SK-N-SH (cell line): ENCODE data around the gene UNC13B. TPM values are rescaled to one million over a fixed set of nuclear protein-coding genes. Genes with fewer than 3 reads are reported as not detected.

ENCODE experiments used
- CTCF ChIA-PET: fragments of 300-600, 350-600 bp; formaldehyde crosslinking; extraction: SDS; loops from one replicate; lab custom pipeline; 2021; lab: Yijun Ruan, JAX
- POLR2A ChIA-PET: fragments of 350-600 bp; sonication (Branson Sonifier 250); formaldehyde crosslinking; extraction: SDS; loops from one replicate; lab custom pipeline; 2020; ENCODE audit warnings: antibody characterized with exemption, inconsistent platforms; lab: Yijun Ruan, JAX
- DNase-seq: peaks from one replicate; pipeline ENCODE4 v3.0.0; 2012
- H2AFZ ChIP-seq: fragments of 200-600 bp; sonication (generic); 2 replicates; pipeline ENCODE4 v1.8.1; 2016; ENCODE audit warnings: antibody characterized with exemption, mild to moderate bottlenecking, low read depth
- H3F3A ChIP-seq: fragments of 200-600 bp; sonication (generic); replicated peaks from 2 replicates; pipeline ENCODE3; 2016; ENCODE audit warnings: antibody characterized with exemption, mild to moderate bottlenecking; ENCODE audit not compliant: insufficient read depth
- H3K27ac ChIP-seq, 2 experiments: fragments of 200-500 bp in 1 of 2; fragments of 200-600 bp in 1 of 2; sonication (Bioruptor generic) in 1 of 2; sonication (generic), shearing (Covaris generic) in 1 of 2; 2 replicates each; pipeline versions ENCODE4 v1.5.1 to v1.6.1; 2014 to 2016; ENCODE audit warnings: low read depth in 2 of 2, inconsistent platforms in 1 of 2, low read length in 1 of 2, mild to moderate bottlenecking in 1 of 2, mixed read lengths in 1 of 2
- H3K27me3 ChIP-seq: fragments of 200-600 bp; sonication (generic), shearing (Covaris generic); 2 replicates; pipeline ENCODE4 v1.6.1; 2016; ENCODE audit warnings: mixed run types; ENCODE audit not compliant: insufficient read depth
- H3K36me3 ChIP-seq, 2 experiments: fragments of 200-500 bp in 1 of 2; fragments of 200-600 bp in 1 of 2; sonication (Bioruptor generic) in 1 of 2; sonication (generic) in 1 of 2; replicated peaks in 1 of 2; 2 replicates each; pipeline versions ENCODE3 to v1.5.1; 2014 to 2016; ENCODE audit warnings: low read length in 1 of 2, mild to moderate bottlenecking in 1 of 2; ENCODE audit not compliant: insufficient read depth in 2 of 2, control insufficient read depth in 1 of 2
- H3K4me1 ChIP-seq, 2 experiments: fragments of 200-500 bp in 1 of 2; fragments of 200-600 bp in 1 of 2; sonication (Bioruptor generic) in 1 of 2; sonication (generic), shearing (Covaris generic) in 1 of 2; 2 replicates each; pipeline versions ENCODE4 v1.5.1 to v1.6.1; 2014 to 2016; ENCODE audit warnings: low read depth in 1 of 2, low read length in 1 of 2, mixed run types in 1 of 2; ENCODE audit not compliant: insufficient read depth in 2 of 2, control insufficient read depth in 1 of 2
- H3K4me2 ChIP-seq: fragments of 200-600 bp; sonication (generic), shearing (Covaris generic); 2 replicates; pipeline ENCODE4 v1.6.1; 2017; ENCODE audit warnings: mixed run types
- H3K4me3 ChIP-seq, 2 experiments: fragments of 200-500 bp in 1 of 2; fragments of 200-600 bp in 1 of 2; sonication (Bioruptor generic) in 1 of 2; sonication (generic), shearing (Covaris generic) in 1 of 2; 2 replicates each; pipeline versions ENCODE4 v1.5.1 to v1.8.1; 2014 to 2016; ENCODE audit warnings: low read depth in 2 of 2, inconsistent platforms in 1 of 2, low read length in 1 of 2, mild to moderate bottlenecking in 1 of 2, mixed read lengths in 1 of 2, moderate library complexity in 1 of 2
- H3K79me2 ChIP-seq: fragments of 200-600 bp; sonication (generic); 2 replicates; pipeline ENCODE4 v1.8.1; 2017; ENCODE audit warnings: mild to moderate bottlenecking; ENCODE audit not compliant: insufficient read depth
- H3K9ac ChIP-seq: fragments of 200-600 bp; sonication (generic); 2 replicates; pipeline ENCODE4 v1.6.1; 2017; ENCODE audit warnings: mixed run types
- H3K9me2 ChIP-seq: fragments of 200-600 bp; sonication (generic); 2 replicates; pipeline ENCODE4 v1.6.1; 2017; ENCODE audit warnings: mixed run types
- H3K9me3 ChIP-seq: fragments of 200-600 bp; sonication (generic); 2 replicates; pipeline ENCODE4 v1.6.1; 2017; ENCODE audit warnings: mixed run types, mild to moderate bottlenecking, moderate library complexity
- H4K20me1 ChIP-seq: fragments of 200-600 bp; sonication (generic); 2 replicates; pipeline ENCODE4 v1.6.1; 2017; ENCODE audit warnings: mild to moderate bottlenecking, mixed run types; ENCODE audit not compliant: insufficient read depth
- CHD2 ChIP-seq: fragments of 150-350 bp; IDR thresholded peaks from 2 replicates; pipeline ENCODE4 v1.6.1; 2018; ENCODE audit warnings: low read length; ENCODE audit not compliant: partially characterized antibody
- EP300 ChIP-seq, 2 experiments: IDR thresholded peaks; 2 replicates each; pipeline versions ENCODE4 v1.4.0 to v1.6.1; 2012; ENCODE audit warnings: borderline replicate concordance in 1 of 2, low read depth in 1 of 2, low read length in 1 of 2
- EZH2phosphoT487 ChIP-seq: fragments of 200-600 bp; sonication (generic); IDR thresholded peaks from 2 replicates; pipeline ENCODE4 v1.6.1; 2017; ENCODE audit warnings: low read depth, mixed run types, mild to moderate bottlenecking, antibody characterized with exemption, moderate library complexity, borderline replicate concordance
- FOXJ3 ChIP-seq: sonication (generic); formaldehyde crosslinking; IDR thresholded peaks from 2 replicates; pipeline ENCODE4 v1.5.1; 2020; ENCODE audit warnings: mild to moderate bottlenecking, missing genetic modification reagents
- GABPA ChIP-seq: IDR thresholded peaks from 2 replicates; pipeline ENCODE4 v1.4.0; 2012; ENCODE audit warnings: low read depth, mild to moderate bottlenecking
- MEF2A ChIP-seq: IDR thresholded peaks from 2 replicates; pipeline ENCODE4 v1.4.0; 2012; ENCODE audit warnings: low read depth, borderline replicate concordance
- NFIC ChIP-seq: IDR thresholded peaks from 2 replicates; pipeline ENCODE4 v1.4.0; 2012; ENCODE audit warnings: borderline replicate concordance
- POLR2AphosphoS5 ChIP-seq: IDR thresholded peaks from 2 replicates; pipeline ENCODE4 v1.6.1; 2012; ENCODE audit warnings: low read depth, low read length
- RCOR1 ChIP-seq: fragments of 150-350 bp; IDR thresholded peaks from 2 replicates; pipeline ENCODE4 v1.6.1; 2017; ENCODE audit warnings: antibody characterized with exemption, low read length
- RFX5 ChIP-seq: IDR thresholded peaks from 2 replicates; pipeline ENCODE4 v1.6.1; 2012; ENCODE audit warnings: mild to moderate bottlenecking, improper control_type of control experiment, low read length
- SMC3 ChIP-seq: IDR thresholded peaks from 2 replicates; pipeline ENCODE4 v1.6.1; 2012; ENCODE audit warnings: low read depth, low read length, improper control_type of control experiment
- TCF12 ChIP-seq: IDR thresholded peaks from 2 replicates; pipeline ENCODE4 v1.4.0; 2012
- WGBS: methylation state at CpG from one replicate; pipeline ENCODE4 v1.1.6; 2017; ENCODE audit warnings: low lambda C conversion rate; 5-methylcytosine and 5-hydroxymethylcytosine counted together
- polyA plus RNA-seq, 3 experiments: library from polyadenylated mRNA; depleted of rRNA; stranded (reverse); fragments of >200 nt; gene quantifications; 2 replicates each; pipeline ENCODE4 v1.2.3, GENCODE V29; 2012
- TF ChIP-seq, protein P1 (sequence below): IDR thresholded peaks from 2 replicates; pipeline ENCODE4; 2012
- TF ChIP-seq, protein P2 (sequence below): fragments of 150-350 bp; IDR thresholded peaks from 2 replicates; pipeline ENCODE4 v1.6.1; 2017; ENCODE audit warnings: antibody characterized with exemption, low read length, low read depth, borderline replicate concordance

The UNC13B gene
- polyA plus RNA-seq, 1 of the 3 experiments (the other 2 are of a cell fraction): 8.1 TPM

DNA sequence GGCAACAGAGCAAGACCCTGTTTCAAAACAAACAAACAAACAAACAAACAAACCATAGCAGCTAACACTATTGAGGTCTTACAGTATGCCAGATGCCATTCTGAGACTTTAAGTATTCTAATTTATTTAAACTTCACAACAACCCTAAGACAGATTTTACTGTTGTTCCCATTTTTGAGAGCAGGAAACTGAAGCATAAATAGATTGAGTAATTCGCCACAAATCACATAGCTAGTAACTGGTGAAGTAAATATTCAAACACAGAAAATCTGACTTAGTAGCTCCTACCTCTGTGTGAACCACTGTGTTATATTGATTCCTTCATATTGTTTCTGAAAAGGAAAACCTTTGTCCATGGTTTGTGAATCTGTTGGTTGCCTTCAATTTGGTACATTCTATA is 98.4 kb downstream of the UNC13B start:
- ChIA-PET CTCF (interaction anchor here (1.4 to 5.3 kb wide), 4 partner anchors 25 to 144 kb away, joined by 4 to 55 read pairs (median 11); partner anchors contain the start of genes ATOSB and UNC13B), POLR2A (no interaction called here)

DNA sequence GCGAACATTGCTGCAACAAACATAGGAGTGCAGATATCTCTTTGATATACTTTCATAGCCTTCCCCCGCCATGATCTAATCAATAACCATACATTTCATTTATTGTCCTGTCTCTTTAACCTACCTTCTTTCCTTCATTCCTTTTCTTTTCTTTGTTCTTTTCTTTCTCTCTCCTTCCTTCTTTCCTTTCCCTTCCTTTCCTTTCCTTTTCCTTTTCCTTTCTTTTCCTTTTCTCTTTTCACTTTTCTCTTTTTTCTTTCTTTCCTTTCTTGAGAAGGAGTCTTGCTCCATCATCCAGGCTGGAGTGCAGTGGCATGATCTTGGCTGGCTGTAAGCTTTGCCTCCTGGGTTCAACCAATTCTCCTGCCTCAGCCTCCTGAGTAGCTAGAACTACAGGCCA is 100.3 kb downstream of the UNC13B start:
- no peaks in the 10 kb centered on the region for H3K36me3 ChIP-seq
- TF ChIP-seq CHD2: no peak
- TF ChIP-seq MEF2A: no peak
- TF ChIP-seq, protein P1, sequence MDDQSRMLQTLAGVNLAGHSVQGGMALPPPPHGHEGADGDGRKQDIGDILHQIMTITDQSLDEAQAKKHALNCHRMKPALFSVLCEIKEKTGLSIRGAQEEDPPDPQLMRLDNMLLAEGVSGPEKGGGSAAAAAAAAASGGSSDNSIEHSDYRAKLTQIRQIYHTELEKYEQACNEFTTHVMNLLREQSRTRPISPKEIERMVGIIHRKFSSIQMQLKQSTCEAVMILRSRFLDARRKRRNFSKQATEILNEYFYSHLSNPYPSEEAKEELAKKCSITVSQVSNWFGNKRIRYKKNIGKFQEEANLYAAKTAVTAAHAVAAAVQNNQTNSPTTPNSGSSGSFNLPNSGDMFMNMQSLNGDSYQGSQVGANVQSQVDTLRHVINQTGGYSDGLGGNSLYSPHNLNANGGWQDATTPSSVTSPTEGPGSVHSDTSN: no peak
- no peak for TF ChIP-seq TCF12
- no peak for TF ChIP-seq FOXJ3 (CRISPR knock-in tag)
- no peak for TF ChIP-seq SMC3
- TF ChIP-seq, protein P2, sequence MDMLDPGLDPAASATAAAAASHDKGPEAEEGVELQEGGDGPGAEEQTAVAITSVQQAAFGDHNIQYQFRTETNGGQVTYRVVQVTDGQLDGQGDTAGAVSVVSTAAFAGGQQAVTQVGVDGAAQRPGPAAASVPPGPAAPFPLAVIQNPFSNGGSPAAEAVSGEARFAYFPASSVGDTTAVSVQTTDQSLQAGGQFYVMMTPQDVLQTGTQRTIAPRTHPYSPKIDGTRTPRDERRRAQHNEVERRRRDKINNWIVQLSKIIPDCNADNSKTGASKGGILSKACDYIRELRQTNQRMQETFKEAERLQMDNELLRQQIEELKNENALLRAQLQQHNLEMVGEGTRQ: no peak
- TF ChIP-seq RCOR1: no peak
- no peak for TF ChIP-seq GABPA
- no peak for TF ChIP-seq POLR2AphosphoS5
- TF ChIP-seq RFX5: no peak
- no peak for TF ChIP-seq EP300 (IDR thresholded peaks at IDR 0.05; ENCODE audit: borderline replicate concordance in 1 of 2, low read depth in 1 of 2, low read length in 1 of 2)
- WGBS: 94% methylated on average over 2 of the region's 2 CpGs

More for the DNA sequence above, 98.4 kb downstream of the UNC13B start:
- H4K20me1 ChIP-seq: no peaks in the 10 kb centered on the region
- H3K9me2 ChIP-seq: no peaks in the 10 kb centered on the region
- TF ChIP-seq RFX5: no peak
- TF ChIP-seq, protein P2: no peak
- no peak for TF ChIP-seq NFIC
- no peak for TF ChIP-seq EZH2phosphoT487
- no peak for TF ChIP-seq SMC3
- no peak for TF ChIP-seq CHD2
- no peak for TF ChIP-seq GABPA
- H3K36me3 ChIP-seq: no peaks in the 10 kb centered on the region
- DNase-seq: no peak
- H3K9me3 ChIP-seq: no peaks in the 10 kb centered on the region
- H3K4me2 ChIP-seq: no peak overlapping the region
- no peak overlapping the region for H3K4me3 ChIP-seq
- WGBS: 95% methylated on average over 1 of the region's 1 CpG
- no peaks in the 10 kb centered on the region for H3K79me2 ChIP-seq
- H3K9ac ChIP-seq: no peak overlapping the region
- H2AFZ ChIP-seq: no peak overlapping the region
- no peaks in the 10 kb centered on the region for H3K4me1 ChIP-seq
- no peak overlapping the region for H3K27ac ChIP-seq
- H3F3A ChIP-seq: no peaks in the 10 kb centered on the region
- no peaks in the 10 kb centered on the region for H3K27me3 ChIP-seq

More for the DNA sequence above, 100.3 kb downstream of the UNC13B start:
- no peak overlapping the region for H2AFZ ChIP-seq
- no peaks in the 10 kb centered on the region for H3K27me3 ChIP-seq
- no peak overlapping the region for H3K27ac ChIP-seq
- no peaks in the 10 kb centered on the region for H4K20me1 ChIP-seq
- H3K9ac ChIP-seq: no peak overlapping the region
- H3K9me3 ChIP-seq: no peaks in the 10 kb centered on the region
- no peak for DNase-seq
- no peaks in the 10 kb centered on the region for H3F3A ChIP-seq
- no peaks in the 10 kb centered on the region for H3K4me1 ChIP-seq
- H3K79me2 ChIP-seq: no peaks in the 10 kb centered on the region
- H3K9me2 ChIP-seq: no peaks in the 10 kb centered on the region
- ChIA-PET CTCF (interaction anchor here (5.3 kb wide), 1 partner anchor 146 kb away, joined by 55 read pairs; the partner anchor contains the start of gene ATOSB), POLR2A (interaction anchor here (0.6 kb wide), 1 partner anchor 294 kb away, joined by 3 read pairs; no protein-coding TSS in a partner anchor)
- H3K4me2 ChIP-seq: no peak overlapping the region
- H3K4me3 ChIP-seq: no peak overlapping the region
